ENCODE measurements around the gene NOTCH3.

The NOTCH3 gene

GRCh38 chr19:15195371-15196334 is 5.1 kb downstream of the NOTCH3 start:
- DNase-seq = no peak

GRCh38 chr19:15194938-15195337 is 5.9 kb downstream of the NOTCH3 start:
- DNase-seq = no peak

GRCh38 chr19:15191982-15192381 is 8.8 kb downstream of the NOTCH3 start:
- no peak for DNase-seq

GRCh38 chr19:15191514-15191913 is 9.3 kb downstream of the NOTCH3 start:
- DNase-seq = no peak

DNA sequence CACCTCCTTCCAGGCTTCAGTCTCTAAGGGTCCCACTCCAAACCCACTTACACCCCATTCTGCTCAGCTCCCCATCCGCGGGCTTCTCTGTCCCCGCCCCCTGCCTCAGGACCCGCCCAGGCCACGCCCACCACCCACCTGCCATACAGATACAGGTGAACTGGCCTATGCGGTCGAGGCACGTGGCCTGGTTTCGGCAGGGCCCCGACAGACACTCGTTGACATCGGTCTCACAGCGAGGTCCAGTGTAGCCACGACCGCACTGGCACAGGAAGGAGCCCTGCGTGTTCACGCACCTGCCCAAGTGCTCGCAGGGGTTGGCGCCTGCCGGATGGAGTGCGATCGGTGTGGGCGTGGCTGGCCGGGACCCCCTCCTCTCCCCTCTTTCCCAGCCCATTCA is 11.9 kb downstream of the NOTCH3 start:
- no peak for DNase-seq

GRCh38 chr19:15187026-15188007 is 13.5 kb downstream of the NOTCH3 start:
- DNase-seq = no peak

DNA sequence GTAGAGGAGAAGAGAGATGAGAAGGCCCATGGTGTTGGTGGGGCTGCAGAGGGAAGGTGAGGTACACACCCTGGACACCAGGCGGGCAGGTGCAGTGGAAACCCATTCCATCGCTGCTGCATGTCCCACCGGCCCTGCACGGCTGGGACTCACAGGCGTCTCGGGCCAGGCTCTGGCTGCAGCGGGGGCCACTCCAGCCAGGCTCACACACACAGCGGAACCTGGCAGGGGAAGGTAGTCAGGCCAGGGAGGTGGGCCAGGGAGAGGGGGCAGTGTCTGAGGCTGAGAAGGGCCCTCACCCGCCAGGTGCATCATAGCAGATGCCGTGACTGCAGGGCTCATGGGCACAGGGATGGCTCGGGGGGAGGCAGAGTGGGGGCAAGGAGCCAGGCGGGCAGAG is 15.6 kb downstream of the NOTCH3 start:
- no peak for DNase-seq

- no peak for DNase-seq
These were observed 16.0 kb downstream of the NOTCH3 start for GRCh38 chr19:15184776-15185175.

DNA sequence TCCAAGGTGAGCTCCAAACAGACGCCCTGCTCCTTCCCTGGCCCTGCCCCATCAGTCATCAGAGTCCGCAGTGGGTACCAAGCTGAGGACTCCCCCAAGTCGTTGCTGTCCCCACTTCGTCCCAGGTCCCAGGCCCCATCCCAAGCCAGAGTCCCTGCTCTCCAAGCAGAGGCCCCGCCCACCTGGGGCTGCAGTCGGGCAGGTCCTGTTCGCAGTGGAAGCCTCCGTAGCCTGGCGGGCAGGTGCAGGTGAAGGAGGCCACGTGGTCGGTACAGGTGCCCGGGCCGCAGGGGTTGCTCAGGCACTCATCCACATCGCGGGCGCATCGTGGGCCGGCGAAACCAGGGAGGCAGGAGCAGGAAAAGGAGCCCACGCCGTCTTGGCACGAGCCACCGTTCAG is 19.4 kb downstream of the NOTCH3 start:
- DNase-seq = no peak

GRCh38 chr19:15180451-15181390 is 20.1 kb downstream of the NOTCH3 start:
- DNase-seq = no peak

GRCh38 chr19:15178629-15179308 is 22.0 kb downstream of the NOTCH3 start:
- no peak for DNase-seq

- DNase-seq = peak; percentile 87
These were observed 23.3 kb downstream of the NOTCH3 start for GRCh38 chr19:15177269-15178116.

GRCh38 chr19:15175609-15176008 is 25.2 kb downstream of the NOTCH3 start:
- no peak for DNase-seq

DNA sequence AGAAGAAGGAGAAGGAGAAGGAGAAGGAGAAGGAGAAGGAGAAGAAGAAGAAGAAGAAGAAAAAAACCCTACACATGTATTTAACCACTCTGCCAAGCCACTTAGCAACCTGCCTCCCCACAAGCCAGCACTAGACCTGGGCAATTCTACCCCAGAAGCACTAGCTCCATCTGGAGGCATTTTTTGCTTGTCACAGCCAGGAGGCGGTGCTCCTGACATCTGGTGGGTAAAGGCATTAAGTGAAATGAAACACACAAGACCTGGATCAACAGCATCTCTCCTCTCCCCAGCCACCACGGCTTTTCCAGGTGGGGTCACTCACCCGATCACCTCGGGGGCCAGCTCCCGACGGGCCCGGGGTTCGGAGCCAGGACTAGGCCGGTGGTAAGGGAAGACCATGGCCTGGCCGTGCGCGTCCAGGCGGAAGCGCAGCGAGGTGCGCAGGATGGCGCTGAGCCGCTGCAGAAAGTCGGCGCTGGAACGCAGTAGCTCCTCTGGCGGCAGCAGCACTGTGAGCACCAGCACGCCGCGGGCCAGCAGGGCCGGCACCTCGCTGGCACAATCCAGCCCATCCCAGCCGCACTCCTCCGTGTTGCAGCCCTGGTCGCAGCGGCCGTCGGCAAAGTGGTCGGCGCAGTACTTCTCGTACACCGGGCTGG is 26.9 kb downstream of the NOTCH3 start:
- DNase-seq = peak; percentile 20

- no peak for DNase-seq
These were observed 30.4 kb downstream of the NOTCH3 start for GRCh38 chr19:15170345-15170744.

DNA sequence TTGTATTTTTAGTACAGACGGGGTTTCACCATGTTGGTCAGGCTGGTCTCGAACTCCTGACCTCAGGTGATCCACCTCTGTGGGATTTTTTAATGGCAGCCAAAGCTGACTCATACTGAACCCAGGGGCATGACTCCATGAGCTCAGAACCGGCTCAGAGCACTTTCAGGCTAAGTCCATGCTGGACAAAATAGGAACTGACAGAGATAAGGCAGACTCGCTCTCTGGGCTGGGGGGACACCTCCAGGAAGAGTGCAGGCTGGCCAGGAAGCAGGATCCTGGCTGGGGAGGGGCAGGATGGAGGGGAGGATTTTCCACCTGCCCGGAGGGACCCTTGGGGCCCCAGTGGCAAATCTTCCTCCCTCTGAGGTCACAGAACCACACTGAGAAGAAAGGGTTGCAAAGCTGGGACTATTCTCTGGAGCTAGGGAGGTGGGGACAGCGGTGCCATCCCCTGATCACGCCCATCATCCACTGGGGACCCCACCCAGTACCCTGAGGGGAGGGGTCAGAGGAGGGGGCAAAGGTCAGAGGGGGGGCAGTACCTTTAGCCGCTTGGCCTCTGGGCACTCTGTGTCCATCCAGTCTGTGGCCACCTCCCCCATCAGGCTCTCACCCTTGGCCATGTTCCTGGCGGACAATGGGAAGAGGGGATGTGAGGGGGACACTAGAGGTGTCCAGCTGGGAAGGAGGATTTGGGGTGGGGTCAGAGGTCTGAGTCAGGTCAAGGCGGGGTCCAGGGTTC is 31.1 kb downstream of the NOTCH3 start:
- no peak for DNase-seq

GRCh38 chr19:15166700-15167099 is 34.1 kb downstream of the NOTCH3 start:
- no peak for DNase-seq

GRCh38 chr19:15161028-15161984 is 39.5 kb downstream of the NOTCH3 start:
- DNase-seq = no peak
